Mucosa of stomach (tissue), 1 donor: Measurements from ENCODE around the gene RAMAC.
"Not testable (repeated sequence)": the region's sequence is repeated elsewhere in the genome, so short reads cannot be mapped to it uniquely, and the experiment has no call there.

Source experiments
- H3K27me3 ChIP-seq: one replicate; pipeline ENCODE4 v1.7.0; 2013; ENCODE audit warnings: mild to moderate bottlenecking, low read length; ENCODE audit not compliant: control insufficient read depth, insufficient read depth
- H3K36me3 ChIP-seq: one replicate; pipeline ENCODE4 v1.7.0; 2013; ENCODE audit warnings: low read length; ENCODE audit not compliant: control insufficient read depth, insufficient read depth
- H3K4me1 ChIP-seq: one replicate; pipeline ENCODE4 v1.7.0; 2013; ENCODE audit warnings: mild to moderate bottlenecking, low read length; ENCODE audit not compliant: control insufficient read depth, insufficient read depth
- H3K4me3 ChIP-seq: one replicate; pipeline ENCODE4 v1.7.0; 2013; ENCODE audit warnings: low read length
- H3K9ac ChIP-seq: one replicate; pipeline ENCODE4 v1.7.0; 2013; ENCODE audit warnings: mild to moderate bottlenecking, low read length, moderate library complexity
- H3K9me3 ChIP-seq: one replicate; pipeline ENCODE4 v1.7.0; 2013; ENCODE audit warnings: mild to moderate bottlenecking, low read length, moderate library complexity; ENCODE audit not compliant: control insufficient read depth
- donor health status: Pancreatic carcinoma.

The RAMAC gene

DNA sequence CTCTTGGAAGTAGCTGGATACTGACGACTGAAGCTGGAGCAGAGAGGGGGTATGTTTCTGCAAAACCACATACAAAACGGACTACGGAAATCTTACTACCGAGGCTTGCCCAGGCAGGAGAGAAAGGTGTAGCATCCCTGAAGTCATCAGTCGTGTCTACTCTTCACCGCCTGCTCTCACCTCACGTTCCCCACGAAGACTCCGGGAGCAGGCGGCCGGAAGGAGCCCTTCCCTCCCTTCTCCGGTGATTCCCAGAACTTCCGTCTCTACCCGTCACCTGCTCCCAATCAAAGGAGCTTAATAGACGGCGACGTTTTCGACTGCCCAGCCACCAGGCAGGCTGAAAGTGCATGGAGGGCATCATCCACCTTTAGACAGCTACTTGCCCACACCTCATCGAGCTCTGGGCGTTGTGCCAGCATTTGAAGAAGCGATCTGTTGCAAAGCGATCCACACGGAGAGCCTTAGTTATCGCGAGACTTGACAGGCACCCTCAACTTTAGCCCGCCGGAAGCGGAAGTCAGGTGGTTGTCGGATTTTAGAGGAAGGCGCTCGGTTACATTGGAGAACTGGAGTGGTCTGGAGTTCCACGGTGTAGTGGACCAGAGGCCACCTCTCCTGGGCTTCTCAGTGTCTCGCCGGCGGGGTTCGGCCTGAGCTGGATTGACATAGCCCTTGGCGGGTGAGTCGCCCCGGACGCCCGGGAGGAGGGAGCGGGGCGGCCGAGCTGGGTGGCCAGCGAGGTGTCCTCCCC, at the start of gene RAMAC:
TSS of gene RAMAC (plus strand) at position 523 of the 754 bp plus-strand sequence. CDS start 2,809 bp downstream, outside the sequence.
- H3K36me3 ChIP-seq = no peaks in the 10 kb centered on the region
- no peaks in the 10 kb centered on the region for H3K9me3 ChIP-seq
- H3K27me3 ChIP-seq = no peaks in the 10 kb centered on the region
- peak within 1 kb of the TSS; percentile 84 for H3K9ac ChIP-seq
- peaks cover 5% of the 10 kb centered on the region for H3K4me1 ChIP-seq
- H3K4me3 ChIP-seq = peak within 1 kb of the TSS; percentile 84

DNA sequence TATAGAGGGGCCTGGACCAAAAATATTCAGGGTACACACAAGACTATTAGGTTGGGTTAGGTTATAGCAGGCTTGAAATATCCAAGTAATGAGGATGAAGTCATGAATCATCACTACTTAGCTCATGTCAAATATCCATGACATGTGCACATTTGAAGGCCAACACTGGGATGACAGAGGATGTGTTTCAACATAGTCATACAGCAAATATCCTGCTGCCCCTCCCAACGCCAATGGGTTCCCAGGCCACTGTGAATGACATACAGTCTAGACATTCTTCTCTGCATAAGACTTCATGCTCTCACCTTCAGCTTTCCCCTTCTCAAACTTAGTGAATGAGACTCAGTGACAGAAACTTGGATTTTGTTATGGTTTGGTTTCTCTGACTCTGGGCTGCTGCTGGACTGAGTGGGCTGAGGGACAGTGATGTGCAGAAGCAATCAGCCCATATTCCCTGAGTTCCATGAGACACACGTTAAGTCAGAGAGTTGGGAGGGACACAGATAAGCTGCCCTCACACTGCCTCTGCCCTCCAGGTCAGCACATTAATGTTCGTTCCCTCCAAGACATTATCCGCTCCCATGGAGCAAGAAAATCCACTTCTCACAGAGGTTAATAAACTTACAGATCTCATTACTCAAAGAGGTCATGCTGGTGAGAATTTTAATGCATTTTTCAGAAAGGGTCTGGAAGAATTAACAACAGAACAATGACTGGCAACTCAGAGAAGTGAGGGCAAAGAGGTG, 48.9 kb upstream of the RAMAC start:
- Histone ChIP-seq H3K9me3 (no peaks in the 10 kb centered on the region), H3K4me3 (no peak overlapping the region), H3K9ac (no peak overlapping the region), H3K36me3 (no peaks in the 10 kb centered on the region), H3K4me1 (no peaks in the 10 kb centered on the region), H3K27me3 (no peaks in the 10 kb centered on the region)

GRCh38 chr15:82937712-82938058, 48.3 kb upstream of the RAMAC start:
- no peak overlapping the region for H3K9ac ChIP-seq
- H3K9me3 ChIP-seq = no peaks in the 10 kb centered on the region
- H3K4me1 ChIP-seq = no peaks in the 10 kb centered on the region
- H3K27me3 ChIP-seq = no peaks in the 10 kb centered on the region
- no peak overlapping the region for H3K4me3 ChIP-seq
- H3K36me3 ChIP-seq = no peaks in the 10 kb centered on the region

- H3K4me1 ChIP-seq, H3K9ac ChIP-seq, H3K27me3 ChIP-seq, H3K36me3 ChIP-seq, H3K9me3 ChIP-seq, H3K4me3 ChIP-seq: not testable (repeated sequence)
Measured at GRCh38 chr15:82939678-82940077, 46.3 kb upstream of the RAMAC start.

DNA sequence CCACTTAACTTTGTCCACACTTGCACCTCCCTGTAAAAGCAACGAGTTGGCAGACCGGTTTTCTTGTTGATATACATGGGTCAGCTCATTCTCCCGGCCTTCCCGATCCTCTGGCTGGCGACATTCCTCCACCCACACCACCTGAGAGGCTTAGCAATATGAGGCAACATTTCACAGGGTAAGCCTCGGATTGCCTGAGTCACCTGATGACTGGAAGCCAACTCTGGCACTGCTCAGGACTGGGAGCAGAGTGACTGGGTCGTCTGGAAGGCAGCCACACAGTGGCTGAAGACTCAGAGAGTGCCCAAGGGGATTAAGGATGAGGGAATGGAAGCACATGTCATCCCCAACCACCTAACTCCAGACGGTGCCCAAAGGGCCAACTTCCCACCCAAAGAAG, 43.3 kb upstream of the RAMAC start:
- H3K27me3 ChIP-seq = no peaks in the 10 kb centered on the region
- H3K9ac ChIP-seq = no peak overlapping the region
- no peak overlapping the region for H3K4me3 ChIP-seq
- H3K9me3 ChIP-seq = no peaks in the 10 kb centered on the region
- no peaks in the 10 kb centered on the region for H3K4me1 ChIP-seq
- no peaks in the 10 kb centered on the region for H3K36me3 ChIP-seq

GRCh38 chr15:82943176-82943575, 42.8 kb upstream of the RAMAC start:
- no peak overlapping the region for H3K4me3 ChIP-seq
- no peaks in the 10 kb centered on the region for H3K4me1 ChIP-seq
- no peaks in the 10 kb centered on the region for H3K27me3 ChIP-seq
- no peaks in the 10 kb centered on the region for H3K9me3 ChIP-seq
- H3K9ac ChIP-seq = no peak overlapping the region
- H3K36me3 ChIP-seq = no peaks in the 10 kb centered on the region

DNA sequence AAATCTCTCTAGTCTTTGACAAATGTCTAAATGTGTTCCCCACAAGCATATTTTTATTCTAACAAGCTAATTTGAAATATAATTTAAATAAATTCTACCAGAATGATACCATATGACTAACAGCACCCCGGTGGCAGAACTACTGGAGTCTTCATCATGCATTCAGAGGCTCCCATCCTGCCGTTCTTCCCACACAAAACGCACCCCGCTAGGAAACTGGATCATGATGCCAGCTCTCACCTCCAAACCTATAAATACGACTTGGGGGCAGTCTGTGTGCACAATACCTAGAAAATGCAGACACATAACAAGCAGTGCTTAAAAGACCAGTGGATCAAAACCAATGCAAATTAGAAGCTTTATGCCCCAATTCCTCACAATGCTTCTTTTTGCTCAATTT, 42.0 kb upstream of the RAMAC start:
- Histone ChIP-seq H3K4me1 (no peaks in the 10 kb centered on the region), H3K27me3 (peaks cover 2% of the 10 kb centered on the region), H3K36me3 (no peaks in the 10 kb centered on the region), H3K4me3 (no peak overlapping the region), H3K9me3 (no peaks in the 10 kb centered on the region), H3K9ac (no peak overlapping the region)

DNA sequence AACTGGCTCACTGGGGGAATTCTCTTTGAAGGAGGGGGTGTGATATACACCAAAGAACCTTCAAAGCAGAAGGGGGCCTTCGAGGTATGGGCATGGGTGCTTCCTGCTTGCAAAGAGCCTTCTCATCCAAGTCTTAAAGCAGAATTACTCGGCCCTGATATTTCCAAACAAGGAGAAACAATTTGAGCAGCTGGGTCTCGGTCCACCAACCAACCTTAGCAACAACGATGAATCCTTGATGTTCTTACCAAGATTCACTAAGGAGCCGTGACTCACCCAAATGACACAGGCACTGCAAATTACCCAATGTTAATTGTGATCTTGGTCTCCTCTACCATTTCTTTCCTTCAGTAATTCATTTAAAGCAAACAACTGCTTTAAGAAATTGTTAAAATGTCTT, 41.2 kb upstream of the RAMAC start:
- Histone ChIP-seq H3K4me1 (no peaks in the 10 kb centered on the region), H3K9me3 (no peaks in the 10 kb centered on the region), H3K27me3 (peaks cover 9% of the 10 kb centered on the region), H3K9ac (no peak overlapping the region), H3K4me3 (no peak overlapping the region), H3K36me3 (no peaks in the 10 kb centered on the region)

GRCh38 chr15:82945326-82945725, 40.7 kb upstream of the RAMAC start:
- peaks cover 14% of the 10 kb centered on the region for H3K27me3 ChIP-seq

DNA sequence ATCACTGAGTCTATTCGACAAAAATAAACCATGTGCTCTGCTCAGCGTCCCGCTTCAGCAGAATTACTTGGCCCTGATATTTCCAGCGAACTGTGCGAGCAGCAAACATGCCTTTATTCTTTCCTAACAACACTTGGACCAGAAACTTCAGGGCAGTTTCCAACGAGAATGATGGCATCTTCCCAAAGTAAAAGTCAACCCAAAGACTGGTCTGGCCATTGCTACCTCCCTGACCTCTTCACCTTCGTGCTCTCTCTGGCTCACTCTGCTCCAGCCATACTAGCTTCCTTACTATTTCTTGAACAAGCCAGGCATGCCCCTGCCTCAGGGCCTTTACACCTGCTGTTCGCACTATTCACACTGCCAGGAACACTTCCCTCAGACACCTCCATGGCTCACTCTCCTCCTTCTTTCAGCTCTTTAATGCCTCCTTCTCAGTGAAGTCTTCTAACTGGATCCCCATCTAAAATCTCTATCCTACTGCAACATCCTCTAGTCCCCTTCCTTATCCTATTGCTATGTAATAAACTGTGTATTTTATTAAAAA, 39.8 kb upstream of the RAMAC start:
- H3K4me1 ChIP-seq = no peaks in the 10 kb centered on the region
- H3K4me3 ChIP-seq = no peak overlapping the region
- no peaks in the 10 kb centered on the region for H3K9me3 ChIP-seq
- H3K9ac ChIP-seq = no peak overlapping the region
- H3K27me3 ChIP-seq = peaks cover 18% of the 10 kb centered on the region
- no peaks in the 10 kb centered on the region for H3K36me3 ChIP-seq

More at GRCh38 chr15:82945326-82945725, 40.7 kb upstream of the RAMAC start:
- Histone ChIP-seq H3K4me1 (no peaks in the 10 kb centered on the region), H3K9me3 (no peaks in the 10 kb centered on the region), H3K4me3 (no peak overlapping the region), H3K9ac (no peak overlapping the region), H3K36me3 (no peaks in the 10 kb centered on the region)

- no peaks in the 10 kb centered on the region for H3K36me3 ChIP-seq
- no peak overlapping the region for H3K4me3 ChIP-seq
- H3K4me1 ChIP-seq = no peaks in the 10 kb centered on the region
- no peaks in the 10 kb centered on the region for H3K9me3 ChIP-seq
- H3K9ac ChIP-seq = no peak overlapping the region
- H3K27me3 ChIP-seq = peaks cover 33% of the 10 kb centered on the region
Measured at GRCh38 chr15:82950295-82950694, 35.7 kb upstream of the RAMAC start.

- no peaks in the 10 kb centered on the region for H3K9me3 ChIP-seq
- H3K27me3 ChIP-seq = peaks cover 33% of the 10 kb centered on the region
- H3K9ac ChIP-seq = peak overlapping the region; percentile 6
- no peaks in the 10 kb centered on the region for H3K36me3 ChIP-seq
- H3K4me3 ChIP-seq = no peak overlapping the region
- no peaks in the 10 kb centered on the region for H3K4me1 ChIP-seq
Measured at GRCh38 chr15:82950746-82951370, 35.2 kb upstream of the RAMAC start.
